H1 (cell line): ENCODE measurements around the gene ZNF316. TPM values are rescaled to one million over a fixed set of nuclear protein-coding genes. Genes with fewer than 3 reads are reported as not detected.

Experiments used
- BCL11A ChIP-seq, 2 experiments: IDR thresholded peaks; one replicate each; pipeline ENCODE4 v1.6.1; 2011; ENCODE audit warnings: low read depth in 2 of 2, low read length in 2 of 2, mild to moderate bottlenecking in 2 of 2
- JUND ChIP-seq: IDR thresholded peaks from 2 replicates; pipeline ENCODE4 v1.6.1; 2011; ENCODE audit warnings: mild to moderate bottlenecking, improper control_type of control experiment, low read length
- MAFK ChIP-seq: IDR thresholded peaks from 2 replicates; pipeline ENCODE4 v1.6.1; 2012; ENCODE audit warnings: low read depth, mild to moderate bottlenecking, improper control_type of control experiment, low read length
- POLR2AphosphoS5 ChIP-seq: IDR thresholded peaks from 2 replicates; pipeline ENCODE4 v1.6.1; 2011; ENCODE audit warnings: low read depth, low read length
- RBBP5 ChIP-seq: IDR thresholded peaks from 2 replicates; pipeline ENCODE4 v1.7.1; 2012; ENCODE audit warnings: low read depth, mild to moderate bottlenecking, inconsistent platforms, low read length, moderate library complexity, borderline replicate concordance
- RXRA ChIP-seq: IDR thresholded peaks from 2 replicates; pipeline ENCODE4 v1.6.1; 2011; ENCODE audit warnings: low read depth, mild to moderate bottlenecking, low read length, moderate library complexity; ENCODE audit not compliant: insufficient read depth
- polyA plus RNA-seq, 7 experiments: library from polyadenylated mRNA; depleted of rRNA in 3 of 7; stranded (reverse) in 5 of 7; unstranded in 2 of 7; fragments of >200 nt in 5 of 7; fragments of 200-250 nt in 2 of 7; gene quantifications; 1 replicate in 5 of 7; 2 replicates in 1 of 7; 4 replicates in 1 of 7; pipeline versions ENCODE4 v1.2.1 to v1.2.3, GENCODE V29; 2011 to 2013; ENCODE audit warnings: missing spikeins in 2 of 7, mixed read lengths in 2 of 7
- total RNA-seq: library from RNA; stranded (reverse); fragmentation: NEBNext Ultra II Directional; extraction: Animal tissue kit (Norgen Biotek cat#: 25700); gene quantifications from 2 replicates; pipeline ENCODE4 v1.2.1, GENCODE V29; 2021

Gene ZNF316
- total and polyA plus RNA-seq, 2 of the 8 experiments (the other 6 are each of a cell fraction or from before 2014, with no cell fraction given) = 3.6 to 13.7 TPM

- TF ChIP-seq MAFK (no peak), RXRA (no peak), POLR2AphosphoS5 (no peak), JUND (no peak), RBBP5 (no peak), BCL11A (IDR thresholded peaks at IDR 0.05; ENCODE audit: low read depth in 2 of 2, low read length in 2 of 2) (no peak)
Measured at GRCh38 chr7:6650086-6650485, 13.0 kb downstream of the ZNF316 start (continued).
